RWPE2 (cell line): ENCODE data around the gene SPANXA2.
"Not testable (repeated sequence)": the region's sequence is repeated elsewhere in the genome, so short reads cannot be mapped to it uniquely, and the experiment has no call there.

ENCODE experiments used
- ATAC-seq: fragments of 200-7000 bp; cut with Tn5 transposase; 3 replicates; pipeline ENCODE4 v1.9.1; 2021; ENCODE audit warnings: low read depth
- DNase-seq: peaks from one replicate; pipeline ENCODE4 v3.0.0-alpha.2; 2020; ENCODE audit warnings: low spot score
- H3K27ac ChIP-seq: fragments of 450-650 bp; 2 replicates; pipeline ENCODE4 v1.5.1; 2017; ENCODE audit warnings: mild to moderate bottlenecking; ENCODE audit not compliant: poor library complexity, severe bottlenecking
- H3K27me3 ChIP-seq: fragments of 250-450 bp; sonication (Bioruptor Pico); 2 replicates; pipeline ENCODE4 v1.5.1; 2021; ENCODE audit warnings: mild to moderate bottlenecking, moderate library complexity; ENCODE audit not compliant: insufficient read depth, poor library complexity, severe bottlenecking
- H3K36me3 ChIP-seq: fragments of 250-450 bp; sonication (Bioruptor Pico); 2 replicates; pipeline ENCODE4 v1.5.1; 2020; ENCODE audit warnings: low read depth, mild to moderate bottlenecking, moderate library complexity
- H3K4me1 ChIP-seq: fragments of 250-450 bp; sonication (Bioruptor Pico); 2 replicates; pipeline ENCODE4 v1.5.1; 2021; ENCODE audit warnings: mild to moderate bottlenecking, moderate library complexity; ENCODE audit not compliant: insufficient read depth, poor library complexity, severe bottlenecking
- H3K4me3 ChIP-seq: fragments of 250-450 bp; sonication (Bioruptor Pico); 2 replicates; pipeline ENCODE4 v1.5.1; 2021; ENCODE audit warnings: mild to moderate bottlenecking, moderate library complexity; ENCODE audit not compliant: severe bottlenecking
- H3K9me3 ChIP-seq: fragments of 250-450 bp; sonication (Bioruptor Pico); 2 replicates; pipeline ENCODE4 v1.5.1; 2021; ENCODE audit warnings: mild to moderate bottlenecking, moderate library complexity; ENCODE audit not compliant: severe bottlenecking
- CTCF ChIP-seq: fragments of 450-650 bp; IDR thresholded peaks from one replicate; pipeline ENCODE4 v1.5.1; 2017; ENCODE audit warnings: mild to moderate bottlenecking, moderate library complexity; ENCODE audit not compliant: poor library complexity, severe bottlenecking

SPANXA2 gene

GRCh38 chrX:141589408-141589807 is at the start of gene SPANXA2:
TSS of gene SPANXA2 (plus strand) at chrX:141589708. CDS start at chrX:141589768, 60 bp downstream.
- not testable (repeated sequence) for H3K9me3 ChIP-seq, H3K4me3 ChIP-seq, H3K4me1 ChIP-seq, DNase-seq, H3K27ac ChIP-seq, H3K36me3 ChIP-seq, ATAC-seq, H3K27me3 ChIP-seq

- DNase-seq, H3K27me3 ChIP-seq, H3K27ac ChIP-seq, ATAC-seq, H3K4me1 ChIP-seq, H3K36me3 ChIP-seq, H3K4me3 ChIP-seq, H3K9me3 ChIP-seq: not testable (repeated sequence)
Observed at GRCh38 chrX:141542551-141542950, 47.0 kb upstream of the SPANXA2 start.

- H3K36me3 ChIP-seq, H3K9me3 ChIP-seq, H3K4me3 ChIP-seq, H3K27me3 ChIP-seq, ATAC-seq, H3K27ac ChIP-seq, H3K4me1 ChIP-seq, DNase-seq: not testable (repeated sequence)
Observed at GRCh38 chrX:141584638-141585037, 4.9 kb upstream of the SPANXA2 start, which contains the start of gene SPANXA1. TSS of gene SPANXA1 (minus strand) at chrX:141584738. CDS start at chrX:141584678, 60 bp downstream.

- H3K4me3 ChIP-seq: no peak overlapping the region
- no peak for TF ChIP-seq CTCF
- H3K9me3 ChIP-seq: no peaks in the 10 kb centered on the region
- H3K27me3 ChIP-seq: no peaks in the 10 kb centered on the region
- ATAC-seq (no peak), DNase-seq (no peak)
- H3K27ac ChIP-seq: no peak overlapping the region
- H3K4me1 ChIP-seq: no peaks in the 10 kb centered on the region
- H3K36me3 ChIP-seq: no peaks in the 10 kb centered on the region
Observed at GRCh38 chrX:141609111-141609510, 19.6 kb downstream of the SPANXA2 start.

GRCh38 chrX:141619336-141619735 is 29.8 kb downstream of the SPANXA2 start:
- ATAC-seq: no peak
- DNase-seq: no peak
- H3K4me1 ChIP-seq: no peaks in the 10 kb centered on the region
- no peaks in the 10 kb centered on the region for H3K27me3 ChIP-seq
- no peak for TF ChIP-seq CTCF
- H3K36me3 ChIP-seq: no peaks in the 10 kb centered on the region
- no peak overlapping the region for H3K4me3 ChIP-seq
- no peaks in the 10 kb centered on the region for H3K9me3 ChIP-seq
- no peak overlapping the region for H3K27ac ChIP-seq

- Histone ChIP-seq H3K27ac (no peak overlapping the region), H3K9me3 (no peaks in the 10 kb centered on the region), H3K4me3 (no peak overlapping the region), H3K27me3 (no peaks in the 10 kb centered on the region), H3K4me1 (no peaks in the 10 kb centered on the region), H3K36me3 (no peaks in the 10 kb centered on the region)
- 0 out of 3 replicates have a peak, but pooled peaks have one; percentile 27 for ATAC-seq
- no peak for DNase-seq
- no peak for TF ChIP-seq CTCF
Observed at GRCh38 chrX:141632124-141632523, 42.6 kb downstream of the SPANXA2 start.
